ENCODE measurements around the gene TRNT1.

DNA sequence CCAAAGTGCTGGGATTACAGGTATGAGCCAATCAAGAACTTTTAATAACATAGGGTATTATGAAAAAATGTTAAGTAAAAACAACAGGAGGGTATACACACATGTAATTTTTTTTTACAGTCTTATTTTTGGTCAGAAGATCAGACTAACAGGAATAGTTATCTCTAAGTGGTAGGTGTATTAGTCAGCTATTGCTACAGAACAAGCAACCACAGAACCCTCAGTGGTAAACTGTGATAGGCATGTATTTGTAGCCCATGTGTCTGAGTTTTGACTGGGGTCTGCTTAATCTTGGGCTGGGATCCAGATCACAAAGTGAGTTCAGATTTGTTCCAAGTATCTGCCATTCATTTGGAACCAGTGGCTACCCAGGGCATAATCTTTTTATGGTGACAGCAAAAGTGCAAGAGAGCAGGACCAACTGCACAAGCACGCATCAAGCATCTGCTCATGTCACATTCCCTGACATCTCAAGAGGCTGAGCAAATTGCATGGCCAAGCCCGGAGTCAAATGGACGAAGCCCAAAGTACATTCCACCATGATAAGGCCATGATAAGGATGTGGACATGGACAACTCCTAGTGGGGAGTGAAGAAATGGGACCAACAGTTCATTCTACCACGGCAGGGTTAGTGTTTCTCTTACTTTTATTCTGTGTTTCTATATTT lies 13.6 kb upstream of the TRNT1 start:
- TF ChIP-seq FOXP2 (optimal IDR thresholded peaks at IDR 0.05; ENCODE audit: borderline replicate concordance, extremely low read depth, extremely low read length, insufficient read depth) (no peak), POLR2AphosphoS5 (IDR thresholded peaks at IDR 0.05; ENCODE audit: low read depth, low read length) (no peak), SIN3A (IDR thresholded peaks at IDR 0.05; ENCODE audit: borderline replicate concordance, insufficient read depth, low read length) (no peak), TAF1 (IDR thresholded peaks at IDR 0.05; ENCODE audit: borderline replicate concordance, insufficient read depth, low read length) (no peak)
- TF ChIP-seq, protein P1, sequence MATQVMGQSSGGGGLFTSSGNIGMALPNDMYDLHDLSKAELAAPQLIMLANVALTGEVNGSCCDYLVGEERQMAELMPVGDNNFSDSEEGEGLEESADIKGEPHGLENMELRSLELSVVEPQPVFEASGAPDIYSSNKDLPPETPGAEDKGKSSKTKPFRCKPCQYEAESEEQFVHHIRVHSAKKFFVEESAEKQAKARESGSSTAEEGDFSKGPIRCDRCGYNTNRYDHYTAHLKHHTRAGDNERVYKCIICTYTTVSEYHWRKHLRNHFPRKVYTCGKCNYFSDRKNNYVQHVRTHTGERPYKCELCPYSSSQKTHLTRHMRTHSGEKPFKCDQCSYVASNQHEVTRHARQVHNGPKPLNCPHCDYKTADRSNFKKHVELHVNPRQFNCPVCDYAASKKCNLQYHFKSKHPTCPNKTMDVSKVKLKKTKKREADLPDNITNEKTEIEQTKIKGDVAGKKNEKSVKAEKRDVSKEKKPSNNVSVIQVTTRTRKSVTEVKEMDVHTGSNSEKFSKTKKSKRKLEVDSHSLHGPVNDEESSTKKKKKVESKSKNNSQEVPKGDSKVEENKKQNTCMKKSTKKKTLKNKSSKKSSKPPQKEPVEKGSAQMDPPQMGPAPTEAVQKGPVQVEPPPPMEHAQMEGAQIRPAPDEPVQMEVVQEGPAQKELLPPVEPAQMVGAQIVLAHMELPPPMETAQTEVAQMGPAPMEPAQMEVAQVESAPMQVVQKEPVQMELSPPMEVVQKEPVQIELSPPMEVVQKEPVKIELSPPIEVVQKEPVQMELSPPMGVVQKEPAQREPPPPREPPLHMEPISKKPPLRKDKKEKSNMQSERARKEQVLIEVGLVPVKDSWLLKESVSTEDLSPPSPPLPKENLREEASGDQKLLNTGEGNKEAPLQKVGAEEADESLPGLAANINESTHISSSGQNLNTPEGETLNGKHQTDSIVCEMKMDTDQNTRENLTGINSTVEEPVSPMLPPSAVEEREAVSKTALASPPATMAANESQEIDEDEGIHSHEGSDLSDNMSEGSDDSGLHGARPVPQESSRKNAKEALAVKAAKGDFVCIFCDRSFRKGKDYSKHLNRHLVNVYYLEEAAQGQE (IDR thresholded peaks at IDR 0.05; ENCODE audit: insufficient read depth in 1 of 2, low read depth in 2 of 2, low read length in 2 of 2): no peak
